GM21447 (cell line): ENCODE data around the gene PLPPR5.

Experiments
- ATAC-seq: cut with Tn5 transposase; IDR thresholded peaks from one replicate; pipeline ENCODE4 v1.9.1; 2021; ENCODE audit not compliant: unreplicated experiment

PLPPR5 gene

DNA sequence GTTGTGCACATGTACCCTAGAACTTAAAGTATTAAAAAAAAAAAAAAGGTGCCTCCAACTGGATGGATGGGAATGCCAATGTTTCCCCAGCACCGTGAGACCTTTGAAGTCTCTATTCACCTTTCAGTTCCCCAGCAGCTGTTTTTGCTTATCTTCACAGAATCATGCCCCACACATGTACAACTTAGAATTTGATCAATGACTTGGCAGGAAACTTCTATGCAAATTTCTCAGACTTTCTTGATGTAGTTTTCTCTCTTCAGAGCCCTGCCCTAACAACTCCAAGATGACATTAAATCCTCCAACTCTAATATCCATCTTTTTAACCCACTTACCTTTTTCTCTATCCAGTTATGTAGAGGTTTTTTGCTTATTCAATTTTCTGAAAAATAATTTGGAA, 144.3 kb downstream of the PLPPR5 start:
- no peak for ATAC-seq

DNA sequence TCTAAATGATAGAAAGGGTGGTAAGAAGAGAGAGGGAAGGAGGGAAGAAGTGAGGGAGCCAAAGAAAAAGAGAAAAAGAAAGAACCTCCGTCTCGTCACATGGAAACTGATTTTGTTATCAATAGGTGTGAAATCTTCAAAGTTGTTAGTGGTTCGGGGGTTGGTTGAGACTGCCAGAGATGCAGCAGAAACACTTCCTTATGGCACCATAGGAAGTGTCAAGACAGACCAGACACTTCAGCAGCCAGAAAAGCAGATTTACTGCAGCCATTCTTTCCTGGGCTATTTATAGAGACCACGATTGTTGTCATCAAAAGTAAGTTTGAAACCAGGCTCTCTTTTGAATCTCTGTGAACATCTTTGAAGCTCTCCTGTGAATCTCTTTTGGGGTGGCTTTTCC, 150.5 kb downstream of the PLPPR5 start:
- no peak for ATAC-seq

DNA sequence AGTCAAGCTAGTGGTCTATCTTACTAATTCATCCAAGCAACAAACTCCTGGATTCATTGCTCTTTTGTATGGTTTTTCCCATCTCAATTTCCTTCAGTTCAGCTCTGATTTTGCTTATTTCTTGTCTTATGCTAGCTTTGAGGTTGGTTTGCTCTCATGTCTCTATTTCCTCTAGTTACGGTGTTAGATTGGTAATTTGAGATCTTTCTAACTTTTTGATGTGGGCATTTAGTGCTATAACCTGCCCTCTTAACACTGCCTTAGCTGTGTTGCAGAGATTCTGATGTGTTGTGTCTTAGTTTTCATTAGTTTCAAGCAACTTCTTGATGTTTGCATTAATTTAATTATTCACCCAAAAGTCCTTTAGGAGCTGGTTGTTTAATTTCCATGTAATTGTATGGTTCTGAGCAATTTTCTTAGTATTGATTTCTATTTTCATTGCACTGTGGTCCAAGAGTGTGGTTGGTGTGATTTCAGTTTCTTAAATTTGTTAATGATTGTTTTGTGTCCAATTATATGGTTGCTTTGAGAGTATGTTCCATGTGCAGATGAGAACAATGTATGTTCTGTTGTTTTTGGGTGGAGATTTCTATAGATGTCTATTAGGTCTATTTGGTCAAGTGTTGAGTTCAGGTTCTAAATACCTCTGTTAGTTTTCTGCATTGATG, 154.6 kb downstream of the PLPPR5 start:
- peak; percentile 71 for ATAC-seq

DNA sequence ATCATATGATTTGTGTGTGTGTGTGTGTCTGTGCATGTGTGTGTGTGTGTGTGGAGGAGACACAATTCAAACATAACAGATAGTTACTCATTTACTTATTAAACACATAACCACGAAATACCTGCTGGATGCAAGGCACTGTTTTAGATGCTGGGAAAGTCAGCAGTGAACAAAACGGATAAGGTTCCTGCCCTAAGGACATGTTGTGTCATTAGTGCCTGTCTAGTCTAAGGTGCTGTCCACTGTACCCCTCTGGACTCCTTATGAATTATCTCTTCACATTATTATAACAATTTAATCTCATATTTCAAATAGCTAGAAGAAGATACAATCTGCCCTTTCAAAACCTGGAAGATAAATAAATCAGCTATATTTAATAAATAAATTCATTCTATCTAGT, 162.4 kb downstream of the PLPPR5 start:
- ATAC-seq = no peak
